GM12872 (cell line): Measurements from ENCODE around the gene ZNF398.

Experiments used
- CTCF ChIP-seq: IDR thresholded peaks from 3 replicates; pipeline ENCODE4 v1.5.1; 2011; ENCODE audit warnings: low read depth, mild to moderate bottlenecking, low read length, moderate library complexity; ENCODE audit not compliant: insufficient read depth

The ZNF398 gene

GRCh38 chr7:149147072-149147751, at the start of gene ZNF398:
TSS of gene ZNF398 (plus strand) at chr7:149147453. CDS start at chr7:149147743, 290 bp downstream.
- TF ChIP-seq CTCF, result peak; percentile 58; the same call in 2 of the 3 replicates

- no peak for TF ChIP-seq CTCF
These were observed 48.2 kb upstream of the ZNF398 start for GRCh38 chr7:149099058-149099457.

GRCh38 chr7:149100821-149101220, 46.4 kb upstream of the ZNF398 start:
- TF ChIP-seq CTCF, result no peak

GRCh38 chr7:149102666-149103065, 44.6 kb upstream of the ZNF398 start:
- TF ChIP-seq CTCF, result no peak

GRCh38 chr7:149103424-149103823, 43.8 kb upstream of the ZNF398 start:
- TF ChIP-seq CTCF, result no peak

GRCh38 chr7:149104214-149104613, 43.0 kb upstream of the ZNF398 start:
- TF ChIP-seq CTCF, result no peak

- no peak for TF ChIP-seq CTCF
These were observed 42.5 kb upstream of the ZNF398 start for GRCh38 chr7:149104749-149105148.
